CD1c-positive myeloid dendritic cell (primary cell): ENCODE measurements around the gene RPL31.

Experiments used
- DNase-seq: peaks from one replicate; pipeline ENCODE4 v3.0.0-alpha.2; 2016; ENCODE audit errors: extremely low spot score

The RPL31 gene

DNA sequence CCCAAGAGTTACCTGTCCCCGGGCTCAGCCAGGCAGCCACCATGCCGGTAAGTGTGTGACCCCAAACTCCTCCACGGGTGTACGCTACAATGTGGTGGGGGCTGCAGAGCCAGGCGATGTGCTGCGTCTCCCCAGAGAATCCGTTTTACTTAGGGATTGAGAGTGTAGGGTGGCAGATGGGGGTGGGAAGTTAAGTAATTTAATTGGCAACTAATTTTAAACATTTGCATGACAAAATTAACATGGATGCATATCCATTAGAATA lies 26.6 kb upstream of the RPL31 start:
- DNase-seq = no peak

DNA sequence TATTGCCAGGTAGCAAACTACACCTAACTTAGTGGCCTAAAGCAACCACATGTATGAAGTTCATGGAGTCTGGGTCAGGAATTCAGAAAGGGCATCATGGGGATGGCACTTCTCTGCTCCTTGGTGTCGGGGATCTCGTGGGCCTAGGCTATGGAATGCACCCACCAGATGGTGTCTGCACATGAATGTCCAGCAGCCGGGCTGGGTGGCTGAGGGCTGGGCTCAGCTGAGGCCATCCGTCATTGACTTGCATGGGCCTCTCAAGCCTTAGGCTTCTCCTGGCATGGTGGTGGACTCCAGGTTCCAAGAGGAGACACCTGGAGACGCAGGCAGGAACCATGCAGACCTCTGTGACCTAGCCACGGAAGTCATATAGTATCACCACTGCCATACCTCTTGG lies 26.0 kb upstream of the RPL31 start:
- DNase-seq = no peak

DNA sequence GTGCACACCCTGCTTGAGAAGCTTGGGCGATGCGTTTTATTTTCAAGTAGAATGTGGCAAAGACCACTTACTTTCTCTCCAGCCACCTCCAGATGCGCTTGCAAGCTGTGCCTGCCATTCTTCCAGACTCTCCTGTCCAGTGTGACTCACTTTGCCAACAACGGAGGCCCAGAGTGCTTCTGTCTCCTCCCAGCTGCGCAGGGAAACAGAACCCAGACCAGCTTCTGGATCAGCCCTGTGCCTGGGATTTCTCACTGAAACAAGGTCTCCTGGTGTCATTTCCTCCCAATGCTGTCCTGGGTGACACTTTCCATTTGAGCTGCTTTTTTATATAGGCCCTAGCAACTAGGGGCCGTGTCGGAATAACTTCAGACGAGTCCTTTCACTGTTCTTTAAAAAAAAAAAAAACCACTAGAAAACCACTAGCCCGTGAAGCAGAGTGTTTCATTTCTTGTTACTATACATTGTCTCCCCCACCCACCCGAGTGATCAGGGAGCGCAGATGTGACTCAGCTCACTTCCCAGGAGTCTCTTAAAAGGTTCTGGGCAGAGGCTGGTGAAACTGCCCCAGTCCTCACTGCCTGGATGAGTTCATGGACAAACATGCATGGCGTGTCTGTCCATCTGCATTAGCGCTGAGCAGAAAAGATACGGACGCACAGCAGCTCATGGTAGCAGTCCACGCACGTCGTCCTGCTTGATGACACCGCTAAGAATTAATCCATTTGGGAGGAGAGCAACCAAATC lies 25.3 kb upstream of the RPL31 start:
- peak; percentile 5 for DNase-seq

DNA sequence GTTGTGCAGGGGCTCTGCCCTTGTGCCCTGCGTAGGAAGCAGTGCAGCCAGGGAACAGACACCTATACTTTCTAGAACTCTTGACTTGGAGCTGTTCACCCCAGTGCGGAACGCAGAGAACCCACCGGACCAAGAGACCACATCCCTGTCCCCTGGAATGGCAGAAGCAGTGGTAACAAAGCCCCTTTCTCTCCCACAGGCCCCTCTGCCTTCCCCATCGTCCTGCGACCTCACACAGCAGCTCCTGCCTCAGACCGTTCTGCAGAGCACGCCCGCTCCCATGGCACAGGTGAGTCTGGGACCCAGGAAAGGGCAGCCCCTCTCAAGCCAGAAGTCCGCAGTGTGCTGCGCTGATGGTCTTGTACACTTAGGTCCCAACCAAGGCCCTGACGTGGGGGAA lies 24.6 kb upstream of the RPL31 start:
- no peak for DNase-seq

DNA sequence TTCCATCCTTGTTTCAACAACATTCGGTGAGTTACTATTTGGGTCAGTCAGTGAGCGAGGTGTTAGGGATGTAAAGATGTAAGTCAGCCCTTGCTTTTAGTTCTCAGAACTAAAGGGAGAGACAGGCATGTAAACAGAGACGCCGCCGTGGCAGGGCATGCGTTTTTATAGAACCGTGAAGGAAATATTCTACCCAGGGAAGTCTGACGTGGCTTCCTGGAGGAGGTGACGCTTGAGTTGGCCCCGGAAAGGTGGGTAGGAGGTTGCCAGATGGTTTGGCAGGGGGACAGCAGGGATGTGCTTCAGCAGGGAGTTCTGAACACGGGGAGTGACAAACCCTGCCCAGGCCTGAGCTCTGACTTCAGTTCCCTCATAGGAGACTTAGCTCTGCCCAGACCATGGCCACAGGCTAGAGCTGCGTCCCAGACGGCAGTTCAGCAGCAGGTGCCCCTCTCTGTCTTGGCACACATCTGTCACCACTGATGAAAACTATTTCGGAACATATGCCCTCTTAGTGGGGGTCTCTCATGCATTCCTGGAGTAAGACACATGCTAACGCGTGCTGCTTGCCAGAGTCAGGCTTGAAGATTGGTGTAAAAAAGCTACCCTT lies 23.4 kb upstream of the RPL31 start:
- DNase-seq = no peak

DNA sequence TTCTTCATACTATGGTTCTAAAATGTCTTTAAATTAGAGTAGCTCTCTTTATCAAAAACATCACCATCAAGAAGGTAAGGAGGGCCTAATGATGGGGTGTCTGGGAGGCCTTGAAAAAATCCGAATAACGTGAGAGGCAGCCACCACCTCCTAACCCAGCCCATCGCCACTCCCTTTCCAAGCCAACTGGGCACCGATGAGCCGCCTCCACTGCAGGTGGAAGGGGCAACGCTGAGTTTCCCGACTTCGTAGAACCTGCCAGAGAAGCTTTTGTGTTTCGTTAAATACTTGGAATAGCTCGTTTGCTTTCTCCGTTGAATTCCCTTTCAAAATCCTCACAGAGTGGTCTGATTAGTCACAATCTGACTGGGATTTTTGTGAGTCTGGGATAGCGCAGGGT lies 22.0 kb upstream of the RPL31 start:
- DNase-seq = no peak

DNA sequence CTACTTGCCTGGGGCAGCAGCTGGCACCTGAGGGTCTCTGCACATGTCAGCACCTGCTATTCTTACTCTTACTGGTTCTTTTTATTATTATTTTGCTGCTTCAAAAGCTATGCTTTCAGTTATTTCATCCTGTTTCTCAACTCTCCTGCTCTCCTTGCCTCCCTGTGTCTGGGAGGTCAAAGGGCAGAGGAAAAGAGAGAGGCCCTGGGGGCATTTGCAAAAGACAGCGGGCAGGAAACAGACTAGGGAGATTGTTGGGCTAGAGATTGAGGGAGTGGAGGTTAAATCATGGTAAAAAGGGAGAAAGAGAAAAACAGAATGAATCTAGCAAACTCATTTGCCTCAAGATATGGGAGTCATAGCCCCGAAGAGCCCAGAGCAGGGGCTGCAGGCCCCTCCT lies 21.1 kb upstream of the RPL31 start:
- DNase-seq = no peak

DNA sequence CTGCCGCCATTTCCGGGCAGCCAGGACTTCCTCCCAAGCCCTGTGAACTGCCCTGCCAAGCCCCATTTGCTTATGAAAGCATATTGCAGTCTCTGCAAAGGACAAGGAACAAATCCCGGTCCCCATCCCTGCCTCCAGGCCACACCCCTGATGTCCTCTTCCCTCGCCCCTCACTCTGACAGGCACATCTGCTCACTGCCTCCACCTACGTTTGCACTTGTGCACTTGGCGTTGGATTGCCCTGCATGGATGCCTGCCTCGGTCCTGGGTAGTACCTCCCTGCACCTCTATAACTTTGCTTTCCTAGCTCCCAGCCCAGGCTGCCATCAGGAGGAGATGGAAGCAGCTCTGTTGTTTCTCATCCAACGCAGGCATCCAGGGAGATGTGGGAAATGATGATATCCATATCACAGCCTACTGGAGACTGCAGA lies 19.6 kb upstream of the RPL31 start:
- no peak for DNase-seq

DNA sequence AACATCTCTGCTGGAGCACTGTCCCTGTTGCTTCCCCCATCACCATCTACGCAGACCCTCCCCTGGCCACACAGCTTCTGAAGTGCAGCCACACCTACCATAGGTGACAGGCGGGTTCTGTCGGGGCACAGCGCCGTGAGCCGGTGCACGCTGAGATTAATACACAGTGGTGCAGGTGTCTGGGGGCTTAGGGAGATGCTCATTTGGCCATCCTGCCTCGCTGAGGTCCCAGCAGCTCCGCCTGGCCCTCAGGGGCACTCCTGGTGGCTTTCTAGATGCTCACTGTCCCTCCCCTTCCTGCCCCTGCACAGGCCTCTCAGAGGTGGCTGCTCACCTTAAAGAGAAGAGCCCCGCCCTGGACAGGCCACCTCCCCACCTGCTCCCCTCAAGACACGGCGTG lies 18.9 kb upstream of the RPL31 start:
- no peak for DNase-seq

DNA sequence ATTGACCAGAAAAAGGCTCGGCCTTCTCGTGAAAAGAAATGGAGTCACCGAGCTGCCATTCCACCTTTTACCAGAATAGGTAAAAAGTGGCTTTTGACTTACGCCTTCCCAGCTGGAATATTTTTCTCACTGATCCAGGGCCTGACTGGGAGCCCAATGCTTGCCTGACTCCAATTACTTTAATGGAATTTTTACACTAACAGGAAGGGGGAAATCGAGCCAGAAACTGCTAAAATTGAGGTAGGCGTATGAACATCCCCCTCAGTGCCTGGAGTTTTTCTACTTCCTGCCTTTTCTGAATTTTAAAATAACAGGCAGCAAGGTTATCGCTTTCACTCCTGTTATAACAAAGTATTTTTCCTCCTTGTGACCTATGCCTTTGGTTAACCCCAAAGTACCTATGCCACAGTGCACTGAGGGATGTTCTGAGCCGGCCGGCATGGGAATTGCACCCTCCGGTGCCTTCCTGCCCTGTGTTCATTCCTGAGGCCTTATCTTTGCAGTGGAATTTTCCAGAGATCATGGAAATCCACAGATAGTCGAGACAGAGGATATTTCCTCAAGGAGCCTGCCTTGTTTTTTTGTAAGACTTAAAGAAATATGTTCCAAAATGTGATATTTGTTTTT lies 18.3 kb upstream of the RPL31 start:
- DNase-seq = no peak

DNA sequence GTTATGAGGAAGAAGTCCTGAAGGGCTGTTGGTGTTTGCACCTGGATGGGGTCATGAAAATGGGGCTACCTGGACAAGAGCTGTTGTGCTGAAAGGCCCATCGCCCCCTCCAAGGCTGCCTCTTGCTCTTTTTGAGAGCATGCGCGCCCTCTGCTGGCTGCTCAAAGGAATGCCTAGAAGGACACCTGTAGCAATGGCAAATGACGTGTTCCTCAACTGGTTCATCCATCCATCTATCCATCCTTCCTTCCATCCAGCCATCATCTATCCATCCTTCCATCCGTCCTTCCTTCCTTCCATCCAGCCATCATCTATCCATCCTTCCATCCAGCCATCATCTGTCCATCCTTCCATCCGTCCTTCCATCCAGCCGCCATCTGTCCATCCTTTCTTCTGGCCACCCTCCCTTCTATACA lies 17.2 kb upstream of the RPL31 start:
- peak; percentile 80 for DNase-seq

DNA sequence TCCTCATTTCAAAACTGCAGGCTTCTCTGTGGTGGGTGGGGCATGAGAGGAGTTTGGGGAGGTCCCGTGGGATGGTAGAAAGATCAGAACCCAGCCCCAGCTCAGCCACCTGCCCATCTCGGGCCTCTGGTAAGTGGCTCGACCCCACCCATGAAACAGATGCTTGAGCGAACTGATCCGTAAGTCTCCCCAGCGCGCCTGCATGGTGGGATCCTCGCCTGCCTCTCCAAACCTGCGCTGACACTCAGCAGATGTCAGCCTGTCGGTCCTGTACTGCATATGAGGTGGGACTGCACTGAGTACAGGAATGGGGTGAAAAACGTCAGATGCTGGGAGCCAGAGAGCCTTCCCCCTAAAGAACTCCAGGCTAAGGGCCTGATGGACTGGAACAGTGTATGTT lies 15.9 kb upstream of the RPL31 start:
- DNase-seq = no peak

DNA sequence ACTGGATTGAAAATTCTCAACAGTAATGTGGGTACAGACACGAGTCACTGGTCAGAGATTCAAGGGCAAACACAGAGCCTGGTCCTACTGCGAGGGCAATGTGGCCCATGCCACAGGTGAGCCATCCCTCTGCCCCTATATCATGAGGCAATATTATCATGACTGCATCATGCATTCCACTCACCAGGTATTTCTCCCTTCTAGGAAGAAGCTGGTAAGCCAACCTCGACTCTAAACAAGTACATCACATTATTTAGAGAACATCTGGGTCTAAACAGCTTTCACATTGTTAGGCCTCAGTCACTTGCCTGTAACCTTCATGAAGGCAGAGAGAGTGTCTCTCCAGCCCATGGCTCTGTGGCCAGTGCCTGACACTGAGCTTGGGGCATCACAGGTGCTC lies 14.6 kb upstream of the RPL31 start:
- DNase-seq = no peak

DNA sequence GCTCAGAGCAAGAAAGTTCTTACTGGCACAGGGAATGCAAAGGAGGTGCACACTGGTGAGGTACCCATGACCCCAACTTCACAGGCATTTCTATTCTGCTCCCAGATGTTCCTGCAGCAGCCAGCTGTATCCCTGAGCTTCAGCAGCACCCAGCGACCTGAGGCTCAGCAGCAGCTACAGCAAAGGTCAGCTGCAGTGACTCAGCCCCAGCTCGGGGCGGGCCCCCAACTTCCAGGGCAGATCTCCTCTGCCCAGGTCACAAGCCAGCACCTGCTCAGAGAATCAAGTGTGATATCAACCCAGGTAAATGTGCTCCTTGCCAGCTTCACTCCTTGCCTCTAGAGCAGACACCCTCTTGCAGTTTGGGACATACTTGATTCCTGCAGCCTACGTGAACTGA lies 14.1 kb upstream of the RPL31 start:
- DNase-seq = no peak

DNA sequence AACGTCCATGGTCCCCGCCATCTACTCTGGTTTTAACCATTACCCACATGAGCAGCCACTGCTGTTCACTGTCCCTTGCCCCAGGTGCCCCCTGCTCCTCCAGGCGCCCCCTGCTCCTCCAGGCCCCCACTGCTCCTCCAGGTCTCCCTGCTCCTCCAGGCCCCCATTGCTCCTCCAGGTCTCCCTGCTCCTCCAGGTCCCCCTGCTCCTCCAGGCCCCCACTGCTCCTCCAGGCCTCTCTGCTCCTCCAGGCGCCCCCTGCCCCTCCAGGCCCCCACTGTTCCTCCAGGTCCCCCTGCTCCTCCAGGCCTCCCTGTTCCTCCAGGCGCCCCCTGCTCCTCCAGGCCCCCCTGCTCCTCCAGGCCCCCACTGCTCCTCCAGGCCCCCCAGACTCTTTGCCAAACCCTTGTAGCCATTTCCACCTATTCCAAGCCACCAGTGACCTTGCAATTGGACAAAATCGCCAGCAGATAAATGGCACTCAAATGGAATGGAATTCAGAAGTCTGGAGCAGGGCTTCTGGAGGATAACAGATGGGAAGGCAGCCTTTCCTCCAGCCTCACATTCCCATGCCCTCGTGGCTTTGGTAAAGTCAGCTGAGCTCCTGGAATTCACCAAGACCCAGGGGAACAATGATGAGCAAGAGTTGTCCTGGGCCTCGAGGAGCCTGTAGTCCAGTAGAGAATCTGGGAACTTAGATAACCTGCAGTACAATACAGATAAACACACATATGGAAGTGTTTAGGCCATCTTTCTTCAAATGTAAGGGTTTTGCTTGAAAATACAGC lies 13.3 kb upstream of the RPL31 start:
- DNase-seq = no peak

DNA sequence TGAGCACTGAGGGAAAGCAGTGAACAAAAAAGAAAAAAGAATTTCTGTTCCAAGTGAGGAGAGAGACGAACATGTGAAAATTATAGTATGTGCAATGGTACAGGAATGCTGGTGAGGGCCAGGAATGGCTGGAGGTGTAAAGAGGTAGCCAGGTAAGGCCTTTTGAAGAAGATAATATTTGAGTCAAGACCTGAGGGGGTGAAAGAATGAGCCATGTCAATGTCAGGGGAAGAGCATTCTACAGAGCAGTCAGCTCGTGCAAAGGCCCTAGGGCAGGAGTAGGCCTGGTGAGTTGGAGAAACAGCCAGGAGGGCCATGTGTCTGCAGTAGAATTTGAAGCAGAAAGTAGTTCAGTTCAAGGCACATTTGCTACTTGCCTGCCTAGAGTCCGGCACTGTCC lies 12.4 kb upstream of the RPL31 start:
- no peak for DNase-seq

DNA sequence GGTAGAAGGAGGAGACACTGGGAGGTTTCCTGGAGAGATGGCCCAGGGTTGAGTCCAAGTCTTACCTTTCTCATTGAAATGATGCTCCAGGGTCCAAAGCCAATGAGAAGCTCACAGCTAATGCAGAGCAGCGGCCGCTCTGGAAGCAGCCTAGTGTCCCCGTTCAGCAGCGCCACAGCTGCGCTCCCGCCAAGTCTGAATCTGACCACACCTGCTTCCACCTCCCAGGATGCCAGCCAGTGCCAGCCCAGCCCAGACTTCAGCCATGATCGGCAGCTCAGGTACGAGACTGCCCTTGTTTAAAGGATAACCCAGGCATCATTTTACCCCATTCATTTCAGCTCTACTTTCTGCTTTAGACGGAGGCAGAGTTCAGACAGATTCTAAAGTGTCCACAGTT lies 11.9 kb upstream of the RPL31 start:
- no peak for DNase-seq

DNA sequence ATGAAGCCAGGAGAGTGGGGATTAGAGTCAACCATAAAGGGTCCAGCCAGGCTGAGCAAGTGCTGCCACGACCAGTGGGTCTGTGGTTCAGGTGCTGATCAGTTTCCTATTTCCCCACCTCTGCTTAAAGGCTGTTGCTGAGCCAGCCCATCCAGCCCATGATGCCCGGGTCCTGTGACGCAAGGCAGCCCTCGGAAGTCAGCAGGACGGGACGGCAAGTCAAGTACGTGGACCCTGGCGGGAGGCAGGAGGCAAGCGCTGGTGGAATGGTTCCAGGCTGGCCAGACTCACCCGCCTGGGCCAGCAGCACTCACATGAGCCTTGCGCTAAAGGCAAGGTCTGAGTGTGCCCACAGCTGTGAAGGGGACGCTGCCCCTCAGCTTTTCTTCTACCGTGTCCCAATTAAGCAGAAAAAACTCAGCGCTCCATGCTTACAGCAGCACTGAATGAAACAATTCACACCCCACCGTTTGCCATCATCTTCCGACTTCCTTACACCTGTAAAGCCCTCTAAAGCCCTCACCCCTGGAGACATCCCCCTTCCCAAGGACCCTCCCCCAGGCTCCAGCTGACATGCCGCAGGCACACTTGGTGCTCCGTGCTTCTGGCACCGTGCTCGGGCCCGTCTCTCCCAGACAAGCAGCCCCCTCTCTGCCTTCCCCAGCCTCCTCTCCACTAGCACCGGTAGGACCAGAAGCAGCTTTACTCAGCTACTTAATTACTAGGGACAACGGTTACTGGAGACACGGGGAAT lies 11.3 kb upstream of the RPL31 start:
- no peak for DNase-seq

DNA sequence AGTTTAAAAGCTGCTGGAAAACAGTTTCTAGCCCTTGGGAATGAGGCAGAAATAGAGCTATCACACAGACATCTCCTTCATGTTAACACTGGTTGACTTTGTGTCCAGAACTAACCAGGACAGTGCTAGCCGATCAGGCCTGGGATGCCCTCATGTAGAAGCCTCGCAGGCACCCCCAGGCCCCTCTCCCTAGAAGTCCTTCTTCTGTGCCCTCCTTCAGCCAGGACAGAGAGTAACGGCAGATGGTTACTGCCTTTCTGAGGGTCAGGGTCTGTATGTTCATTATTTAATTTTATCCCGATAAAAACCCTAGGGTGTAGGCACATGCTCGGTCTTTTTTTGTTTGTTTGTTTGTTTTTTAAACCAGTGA lies 10.7 kb upstream of the RPL31 start:
- DNase-seq = no peak

DNA sequence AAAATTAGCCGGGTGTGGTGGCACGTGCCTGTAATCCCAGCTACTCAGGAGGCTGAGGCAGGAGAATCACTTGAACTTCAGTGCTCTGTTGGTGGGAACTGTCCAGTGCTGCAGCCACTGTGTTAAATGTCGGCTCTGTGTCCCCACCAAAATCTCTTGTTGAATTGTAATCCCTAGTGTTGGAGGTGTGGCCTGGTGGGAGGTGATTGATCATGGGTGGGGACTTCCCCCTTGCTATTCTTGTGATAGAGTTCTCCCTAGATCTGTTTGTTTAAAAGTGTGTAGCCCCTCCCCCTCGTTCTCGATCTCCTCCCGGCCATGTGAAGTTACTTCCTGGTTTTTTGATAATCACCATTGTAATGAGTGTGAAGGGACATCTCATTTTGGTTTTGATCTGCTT lies 9.8 kb upstream of the RPL31 start:
- peak; percentile 25 for DNase-seq

DNA sequence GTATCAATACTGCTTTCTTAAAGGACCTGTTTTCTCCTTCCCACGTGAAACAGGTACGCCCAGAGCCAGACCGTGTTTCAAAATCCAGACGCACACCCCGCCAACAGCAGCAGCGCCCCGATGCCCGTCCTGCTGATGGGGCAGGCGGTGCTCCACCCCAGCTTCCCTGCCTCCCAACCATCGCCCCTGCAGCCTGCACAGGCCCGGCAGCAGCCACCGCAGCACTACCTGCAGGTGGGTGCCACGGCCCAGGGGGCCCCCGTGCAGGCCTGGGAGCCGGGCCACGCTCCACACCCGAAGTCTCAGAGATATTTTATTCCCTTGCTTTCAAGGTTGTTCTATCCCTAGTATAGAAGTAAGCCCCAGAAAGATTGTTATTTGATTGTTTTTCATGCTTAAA lies 8.8 kb upstream of the RPL31 start:
- no peak for DNase-seq
